H1 (cell line): ENCODE measurements around the gene MBP. TPM values are rescaled to one million over a fixed set of nuclear protein-coding genes. Genes with fewer than 3 reads are reported as not detected.

Experiments used
- CTCF ChIA-PET: fragments of 300-600 bp; sonication (Branson Sonifier 250); formaldehyde crosslinking; loops from one replicate; lab custom pipeline; 2021; ENCODE audit not compliant: partially characterized antibody; lab: Charles Lee
- POLR2A ChIA-PET: fragments of 300-600 bp; sonication (Branson Sonifier 250); formaldehyde crosslinking; loops from one replicate; lab custom pipeline; 2021; ENCODE audit warnings: inconsistent platforms; ENCODE audit not compliant: partially characterized antibody; lab: Charles Lee
- DNase-seq, 2 experiments: peaks; one replicate each; pipeline versions ENCODE4 v3.0.0 to v3.0.0-alpha.2; 2010 to 2022; ENCODE audit warnings: low spot score in 2 of 2, low read depth in 1 of 2, mixed read lengths in 1 of 2
- FAIRE-seq: peaks from 2 replicates; lab custom pipeline; 2011; peaks lifted over from hg19 to GRCh38; lab: Jason Lieb, UNC
- H2AFZ ChIP-seq: 2 replicates; pipeline ENCODE4 v1.8.1; 2012; ENCODE audit warnings: low read length, inconsistent platforms
- H2AK5ac ChIP-seq: 2 replicates; pipeline ENCODE4 v1.6.1; 2013; ENCODE audit warnings: low read depth, low read length
- H2BK120ac ChIP-seq: replicated peaks from 2 replicates; pipeline ENCODE3; 2013; ENCODE audit warnings: low read depth, low read length, inconsistent platforms
- H2BK12ac ChIP-seq: 2 replicates; pipeline ENCODE4 v1.6.1; 2013; ENCODE audit warnings: low read depth, low read length
- H2BK15ac ChIP-seq: 2 replicates; pipeline ENCODE4 v1.6.1; 2013; ENCODE audit warnings: low read length
- H2BK20ac ChIP-seq: 2 replicates; pipeline ENCODE4 v1.6.1; 2013; ENCODE audit warnings: low read length
- H2BK5ac ChIP-seq: 2 replicates; pipeline ENCODE4 v1.6.1; 2013; ENCODE audit warnings: low read depth, low read length
- H3K14ac ChIP-seq: 2 replicates; pipeline ENCODE4 v1.6.1; 2013; ENCODE audit warnings: inconsistent platforms; ENCODE audit not compliant: insufficient read length
- H3K18ac ChIP-seq: 2 replicates; pipeline ENCODE4 v1.6.1; 2013; ENCODE audit warnings: low read length; ENCODE audit errors: extremely low read depth
- H3K23ac ChIP-seq: 2 replicates; pipeline ENCODE4 v1.6.1; 2013; ENCODE audit warnings: inconsistent platforms; ENCODE audit not compliant: insufficient read length
- H3K23me2 ChIP-seq: 2 replicates; pipeline ENCODE4 v1.6.1; 2013; ENCODE audit warnings: low read depth, low read length
- H3K27ac ChIP-seq: 2 replicates; pipeline ENCODE4 v1.6.1; 2011; ENCODE audit warnings: low read depth, low read length, inconsistent platforms
- H3K27me3 ChIP-seq, 4 experiments: replicated peaks in 1 of 4; 1 replicate in 1 of 4; 2 replicates in 3 of 4; pipeline versions ENCODE4 v1.6.1 to v1.8.1; 2011 to 2013; ENCODE audit warnings: low read length in 3 of 4, mild to moderate bottlenecking in 3 of 4, inconsistent platforms in 2 of 4, mixed read lengths in 2 of 4, moderate library complexity in 1 of 4; ENCODE audit not compliant: control insufficient read depth in 3 of 4, insufficient read depth in 3 of 4; ENCODE audit errors: extremely low read depth in 1 of 4
- H3K36me3 ChIP-seq, 4 experiments: 2 replicates each; pipeline versions ENCODE4 v1.6.1 to v1.8.1; 2011 to 2013; ENCODE audit warnings: mild to moderate bottlenecking in 4 of 4, low read length in 3 of 4, moderate library complexity in 2 of 4, control low read depth in 1 of 4, inconsistent platforms in 1 of 4; ENCODE audit not compliant: insufficient read depth in 4 of 4, control insufficient read depth in 2 of 4
- H3K4ac ChIP-seq: replicated peaks from 2 replicates; pipeline ENCODE3; 2013; ENCODE audit warnings: low read length, low read depth, mixed read lengths, inconsistent platforms; ENCODE audit not compliant: insufficient read length
- H3K4me1 ChIP-seq, 4 experiments: replicated peaks in 1 of 4; 1 replicate in 1 of 4; 2 replicates in 3 of 4; pipeline versions ENCODE4 v1.6.1 to v1.8.1; 2011 to 2013; ENCODE audit warnings: low read length in 3 of 4, inconsistent platforms in 2 of 4, mixed read lengths in 1 of 4; ENCODE audit not compliant: insufficient read depth in 4 of 4, control insufficient read depth in 3 of 4
- H3K4me2 ChIP-seq, 2 experiments: 2 replicates each; pipeline versions ENCODE4 v1.6.1 to v1.8.1; 2011 to 2013; ENCODE audit warnings: low read depth in 2 of 2, low read length in 2 of 2, control low read depth in 1 of 2, inconsistent platforms in 1 of 2, mild to moderate bottlenecking in 1 of 2; ENCODE audit not compliant: insufficient read depth in 1 of 2
- H3K4me3 ChIP-seq, 4 experiments: fragments of 200-600, 300-600 bp in 1 of 4; sonication (generic), shearing (Covaris generic), sonication (Bioruptor Twin) in 1 of 4; 2 replicates each; pipeline versions ENCODE4 v1.5.1 to v1.8.1; 2011 to 2016; ENCODE audit warnings: low read length in 4 of 4, low read depth in 3 of 4, control low read depth in 2 of 4, inconsistent platforms in 2 of 4, mild to moderate bottlenecking in 2 of 4, mixed read lengths in 1 of 4, moderate library complexity in 1 of 4; ENCODE audit not compliant: insufficient read depth in 2 of 4; ENCODE audit errors: extremely low read depth in 1 of 4
- H3K56ac ChIP-seq: replicated peaks from 2 replicates; pipeline ENCODE3; 2013; ENCODE audit warnings: low read depth, mild to moderate bottlenecking, mixed read lengths, low read length, inconsistent platforms; ENCODE audit not compliant: insufficient read length
- H3K79me1 ChIP-seq: 2 replicates; pipeline ENCODE4 v1.6.1; 2013; ENCODE audit warnings: low read depth, low read length, control low read depth
- H3K79me2 ChIP-seq, 2 experiments: 2 replicates each; pipeline versions ENCODE4 v1.6.1 to v1.8.1; 2012 to 2013; ENCODE audit warnings: low read length in 2 of 2, mild to moderate bottlenecking in 2 of 2, inconsistent platforms in 1 of 2; ENCODE audit not compliant: insufficient read depth in 2 of 2, control insufficient read depth in 1 of 2
- H3K9ac ChIP-seq, 4 experiments: replicated peaks in 1 of 4; 1 replicate in 1 of 4; 2 replicates in 3 of 4; pipeline versions ENCODE4 v1.6.1 to v1.8.1; 2011 to 2013; ENCODE audit warnings: low read depth in 3 of 4, low read length in 3 of 4, control low read depth in 2 of 4, mild to moderate bottlenecking in 2 of 4, moderate library complexity in 2 of 4, inconsistent platforms in 1 of 4; ENCODE audit errors: extremely low read depth in 1 of 4
- H3K9me3 ChIP-seq, 2 experiments: 2 replicates each; pipeline versions ENCODE4 v1.6.1 to v1.8.1; 2012 to 2013; ENCODE audit warnings: mild to moderate bottlenecking in 2 of 2, moderate library complexity in 2 of 2, control low read depth in 1 of 2, inconsistent platforms in 1 of 2, low read depth in 1 of 2, low read length in 1 of 2, mixed read lengths in 1 of 2; ENCODE audit not compliant: insufficient read depth in 2 of 2
- H4K20me1 ChIP-seq, 2 experiments: replicated peaks in 1 of 2; 2 replicates each; pipeline versions ENCODE3 to v1.8.1; 2011 to 2013; ENCODE audit warnings: inconsistent platforms in 2 of 2, low read length in 2 of 2, mild to moderate bottlenecking in 1 of 2; ENCODE audit not compliant: insufficient read depth in 2 of 2, control insufficient read depth in 1 of 2
- H4K5ac ChIP-seq: 2 replicates; pipeline ENCODE4 v1.6.1; 2013; ENCODE audit warnings: low read length, low read depth, mixed read lengths, inconsistent platforms; ENCODE audit not compliant: insufficient read length
- H4K8ac ChIP-seq: 2 replicates; pipeline ENCODE4 v1.8.0; 2013; ENCODE audit warnings: mild to moderate bottlenecking, moderate library complexity, low read length, inconsistent platforms; ENCODE audit not compliant: insufficient read depth; ENCODE audit errors: extremely low read depth
- H4K91ac ChIP-seq: replicated peaks from 2 replicates; pipeline ENCODE3; 2013; ENCODE audit warnings: low read length, mixed read lengths, inconsistent platforms; ENCODE audit not compliant: insufficient read length
- ASH2L ChIP-seq: fragments of 200-600, 300-600 bp; sonication (generic); IDR thresholded peaks from one replicate; pipeline ENCODE4 v1.7.1; 2017; ENCODE audit warnings: low read length
- ATF2 ChIP-seq: IDR thresholded peaks from 2 replicates; pipeline ENCODE4 v1.6.1; 2012; ENCODE audit warnings: low read length, inconsistent platforms
- CHD1 ChIP-seq: IDR thresholded peaks from 2 replicates; pipeline ENCODE4 v1.6.1; 2012; ENCODE audit warnings: low read depth, low read length, improper control_type of control experiment
- KDM4A ChIP-seq: IDR thresholded peaks from one replicate; pipeline ENCODE4 v1.7.1; 2012; ENCODE audit warnings: low read depth, mild to moderate bottlenecking, moderate library complexity, low read length, inconsistent platforms; ENCODE audit not compliant: severe bottlenecking
- NANOG ChIP-seq: IDR thresholded peaks from 2 replicates; pipeline ENCODE4 v1.6.1; 2011; ENCODE audit warnings: low read length, low read depth, mild to moderate bottlenecking, inconsistent platforms; ENCODE audit not compliant: insufficient read depth, poor library complexity, severe bottlenecking
- POLR2A ChIP-seq, 2 experiments: IDR thresholded peaks; 1 replicate in 1 of 2; 2 replicates in 1 of 2; pipeline ENCODE4 v1.6.1; 2011; ENCODE audit warnings: low read depth in 2 of 2, low read length in 2 of 2, mild to moderate bottlenecking in 2 of 2; ENCODE audit errors: control extremely low read depth in 1 of 2
- RFX5 ChIP-seq: IDR thresholded peaks from 2 replicates; pipeline ENCODE4 v1.6.1; 2011; ENCODE audit warnings: low read depth, low read length, improper control_type of control experiment, borderline replicate concordance
- SAP30 ChIP-seq: fragments of 300-600 bp; sonication (generic); IDR thresholded peaks from 2 replicates; pipeline ENCODE4 v1.7.1; 2012; ENCODE audit warnings: low read length, moderate library complexity, mild to moderate bottlenecking, inconsistent platforms; ENCODE audit not compliant: insufficient read depth, insufficient replicate concordance
- SIN3A ChIP-seq, 2 experiments: IDR thresholded peaks in 1 of 2; conservative IDR thresholded peaks in 1 of 2; 2 replicates each; pipeline ENCODE4 v1.6.1; 2011 to 2012; ENCODE audit warnings: low read length in 2 of 2, improper control_type of control experiment in 1 of 2, low read depth in 1 of 2, mild to moderate bottlenecking in 1 of 2
- TBP ChIP-seq: IDR thresholded peaks from 2 replicates; pipeline ENCODE4 v1.6.1; 2011; ENCODE audit warnings: low read depth, low read length, improper control_type of control experiment
- WGBS, 2 experiments: shearing (Covaris generic) in 1 of 2; methylation state at CpG; one replicate each; pipeline versions ENCODE4 v1.1.6 to v1.1.7; 2013 to 2015; ENCODE audit warnings: low lambda C conversion rate in 2 of 2, mixed read lengths in 2 of 2, inconsistent platforms in 1 of 2, low coverage in 1 of 2, missing lambda C conversion rate in 1 of 2; ENCODE audit not compliant: insufficient replicate concordance in 2 of 2, insufficient coverage in 1 of 2, insufficient read length in 1 of 2; ENCODE audit errors: extremely low coverage in 1 of 2, missing lambda C conversion rate in 1 of 2; 5-methylcytosine and 5-hydroxymethylcytosine counted together
- polyA plus RNA-seq, 7 experiments: library from polyadenylated mRNA; depleted of rRNA in 3 of 7; stranded (reverse) in 5 of 7; unstranded in 2 of 7; fragments of >200 nt in 5 of 7; fragments of 200-250 nt in 2 of 7; gene quantifications; 1 replicate in 5 of 7; 2 replicates in 1 of 7; 4 replicates in 1 of 7; pipeline versions ENCODE4 v1.2.1 to v1.2.3, GENCODE V29; 2011 to 2013; ENCODE audit warnings: missing spikeins in 2 of 7, mixed read lengths in 2 of 7
- total RNA-seq: library from RNA; stranded (reverse); fragmentation: NEBNext Ultra II Directional; extraction: Animal tissue kit (Norgen Biotek cat#: 25700); gene quantifications from 2 replicates; pipeline ENCODE4 v1.2.1, GENCODE V29; 2021
- TF ChIP-seq, protein P1 (sequence below): IDR thresholded peaks from 2 replicates; pipeline ENCODE4 v1.6.1; 2012; ENCODE audit warnings: inconsistent platforms

MBP gene
- total and polyA plus RNA-seq, 2 of the 8 experiments (the other 6 are each of a cell fraction or from before 2014, with no cell fraction given) = 7.7 to 19.2 TPM

- no peak for DNase-seq
- Histone ChIP-seq H3K27ac (no peak overlapping the region), H2BK15ac (no peak overlapping the region), H2AK5ac (no peak overlapping the region), H3K27me3 (no peaks in the 10 kb centered on the region), H2BK12ac (no peak overlapping the region), H2AFZ (no peak overlapping the region), H3K36me3 (no peaks in the 10 kb centered on the region), H2BK5ac (no peak overlapping the region), H3K79me1 (no peaks in the 10 kb centered on the region; the same call in 1 of the 2 replicates), H3K79me2 (no peaks in the 10 kb centered on the region), H2BK120ac (no peak overlapping the region), H3K56ac (no peak overlapping the region), H3K4me2 (no peak overlapping the region), H3K23me2 (no peaks in the 10 kb centered on the region), H4K91ac (no peak overlapping the region), H3K4me3 (no peak overlapping the region), H3K23ac (no peak overlapping the region), H4K20me1 (no peaks in the 10 kb centered on the region), H3K4ac (no peak overlapping the region), H4K5ac (no peak overlapping the region), H2BK20ac (no peak overlapping the region), H4K8ac (no peak overlapping the region), H3K9ac (no peak overlapping the region), H3K4me1 (peaks cover 5 to 15% (median 7%) of the 10 kb centered on the region in 4 experiments), H3K14ac (no peak overlapping the region), H3K18ac (no peak overlapping the region), H3K9me3 (no peaks in the 10 kb centered on the region)
- no peak for TF ChIP-seq RFX5
- TF ChIP-seq, protein P1, sequence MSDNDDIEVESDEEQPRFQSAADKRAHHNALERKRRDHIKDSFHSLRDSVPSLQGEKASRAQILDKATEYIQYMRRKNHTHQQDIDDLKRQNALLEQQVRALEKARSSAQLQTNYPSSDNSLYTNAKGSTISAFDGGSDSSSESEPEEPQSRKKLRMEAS = no peak
- no peak for TF ChIP-seq SAP30
- no peak for TF ChIP-seq NANOG
- no peak for TF ChIP-seq CHD1
- TF ChIP-seq ASH2L = no peak
- no peak for TF ChIP-seq TBP
- TF ChIP-seq SIN3A (conservative IDR thresholded peaks at IDR 0.05 in 1 of 2, IDR thresholded peaks at IDR 0.05 in 1 of 2; ENCODE audit: low read depth in 1 of 2, low read length in 2 of 2) = no peak
- TF ChIP-seq ATF2 = no peak
- TF ChIP-seq POLR2A (IDR thresholded peaks at IDR 0.05; ENCODE audit: control extremely low read depth in 1 of 2, low read depth in 2 of 2, low read length in 2 of 2) = no peak
- no peak for TF ChIP-seq KDM4A
- ChIA-PET CTCF (interaction anchor here (1.0 to 3.4 kb wide), 3 partner anchors 18 to 104 kb away, joined by 3 to 17 read pairs (median 4); no protein-coding TSS in a partner anchor), POLR2A (no interaction called here)
- 88% methylated on average over 10 of the region's 10 CpGs; no CpG with 5 or more reads in 1 of the 2 experiments for WGBS, 2 experiments
- FAIRE-seq = no peak
Observed at GRCh38 chr18:77105028-77105427, 27.6 kb downstream of the MBP start.
